Measurements from ENCODE around the gene TNFSF13. TPM values are rescaled to one million over a fixed set of nuclear protein-coding genes. Genes with fewer than 3 reads are reported as not detected.

TNFSF13 gene
- total RNA-seq, 1 experiment from 2014 or later = 46.4 TPM

Other genes with a start within 250 kb of the TNFSF13 start
- gene GPS2, start 243.4 kb upstream of the TNFSF13 start, total RNA-seq (2021) = 43.5 and 61.3 TPM in 2 replicates
- 46.5 and 57.9 TPM in 2 replicates for gene NEURL4, start 229.4 kb upstream of the TNFSF13 start, total RNA-seq (2021)
- gene ACAP1, start 222.2 kb upstream of the TNFSF13 start, total RNA-seq (2021) = 10.9 and 28.5 TPM in 2 replicates
- gene KCTD11, start 206.6 kb upstream of the TNFSF13 start, total RNA-seq (2021) = 16.4 and 18.3 TPM in 2 replicates
- 0.45 and 0.50 TPM in 2 replicates for gene TMEM95, start 203.6 kb upstream of the TNFSF13 start, total RNA-seq (2021)
- gene TNK1, start 177.7 kb upstream of the TNFSF13 start, total RNA-seq (2021) = 15.8 and 18.8 TPM in 2 replicates
- 53.0 and 64.5 TPM in 2 replicates for gene PLSCR3, start 164.2 kb upstream of the TNFSF13 start, total RNA-seq (2021)
- gene TMEM256, start 154.7 kb upstream of the TNFSF13 start, total RNA-seq (2021) = 55.4 and 91.7 TPM in 2 replicates
- 86.3 and 98.8 TPM in 2 replicates for gene NLGN2, start 150.9 kb upstream of the TNFSF13 start, total RNA-seq (2021)
- gene SPEM1, start 138.4 kb upstream of the TNFSF13 start, total RNA-seq (2021) = 0.83 and 1.1 TPM in 2 replicates
- gene SPEM2, start 133.1 kb upstream of the TNFSF13 start, total RNA-seq (2021) = 0.50 TPM in 1 of 2 replicates, not detected in the other
- not detected in 2 replicates for gene SPEM3, start 129.9 kb upstream of the TNFSF13 start, total RNA-seq (2021)
- gene TMEM102, start 123.3 kb upstream of the TNFSF13 start, total RNA-seq (2021) = 17.0 and 20.7 TPM in 2 replicates
- 15.2 and 23.2 TPM in 2 replicates for gene FGF11, start 119.2 kb upstream of the TNFSF13 start, total RNA-seq (2021)
- gene CHRNB1, start 113.7 kb upstream of the TNFSF13 start, total RNA-seq (2021) = 31.9 and 53.4 TPM in 2 replicates
- 50.6 and 54.0 TPM in 2 replicates for gene ZBTB4, start 79.1 kb upstream of the TNFSF13 start, total RNA-seq (2021)
- not detected in 2 replicates for gene SLC35G6, start 77.3 kb upstream of the TNFSF13 start, total RNA-seq (2021)
- 149 and 166 TPM in 2 replicates for gene POLR2A, start 74.4 kb upstream of the TNFSF13 start, total RNA-seq (2021)
- gene TNFSF12, start 9.7 kb upstream of the TNFSF13 start, total RNA-seq (2021) = 14.3 and 21.5 TPM in 2 replicates
- gene SENP3, start 3.2 kb downstream of the TNFSF13 start, total RNA-seq (2021) = 68.4 and 72.4 TPM in 2 replicates
- 27.0 and 37.0 TPM in 2 replicates for gene CD68, start 20.9 kb downstream of the TNFSF13 start, total RNA-seq (2021)
- gene MPDU1, start 25.1 kb downstream of the TNFSF13 start, total RNA-seq (2021) = 33.4 and 44.2 TPM in 2 replicates
- gene SOX15, start 31.3 kb downstream of the TNFSF13 start, total RNA-seq (2021) = 80.9 and 124 TPM in 2 replicates
- 61.5 and 63.7 TPM in 2 replicates for gene FXR2, start 56.1 kb downstream of the TNFSF13 start, total RNA-seq (2021)
- gene SAT2, start 69.1 kb downstream of the TNFSF13 start, total RNA-seq (2021) = 52.0 and 68.7 TPM in 2 replicates
- 0.52 and 1.0 TPM in 2 replicates for gene SHBG, start 71.4 kb downstream of the TNFSF13 start, total RNA-seq (2021)
- gene ATP1B2, start 92.2 kb downstream of the TNFSF13 start, total RNA-seq (2021) = 0.63 and 0.73 TPM in 2 replicates
- gene TP53, start 128.7 kb downstream of the TNFSF13 start, total RNA-seq (2021) = 307 and 340 TPM in 2 replicates
- gene WRAP53, start 129.7 kb downstream of the TNFSF13 start, total RNA-seq (2021) = 31.9 and 37.2 TPM in 2 replicates
- gene EFNB3, start 146.5 kb downstream of the TNFSF13 start, total RNA-seq (2021) = 1.5 and 1.6 TPM in 2 replicates
- gene DNAH2, start 159.0 kb downstream of the TNFSF13 start, total RNA-seq (2021) = 10.6 and 11.6 TPM in 2 replicates

All from PC-9 (cell line).